ENCODE results near the gene DMXL1.

DMXL1 gene

DNA sequence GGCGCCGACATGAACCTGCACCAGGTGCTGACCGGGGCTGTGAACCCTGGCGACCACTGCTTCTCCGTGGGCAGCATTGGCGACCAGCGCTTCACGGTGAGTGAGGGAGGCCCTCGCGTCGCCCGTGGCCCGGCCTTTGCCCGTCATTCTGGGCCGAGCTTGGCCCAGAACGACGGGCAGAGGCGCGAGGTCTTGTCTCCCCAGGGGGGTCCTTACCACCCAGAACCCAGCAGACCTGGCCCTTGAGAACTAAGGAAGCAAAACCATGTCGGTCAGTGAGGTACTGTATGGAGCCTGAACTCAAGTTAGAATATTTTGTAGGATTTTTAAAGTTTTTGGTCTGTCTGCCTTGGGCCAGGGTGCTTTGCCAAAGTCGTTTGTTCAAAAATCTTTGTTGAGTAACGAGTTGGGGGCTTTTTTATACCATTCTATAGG lies 691 bp downstream of the DMXL1 start (continued):
- TF ChIP-seq, protein P1, sequence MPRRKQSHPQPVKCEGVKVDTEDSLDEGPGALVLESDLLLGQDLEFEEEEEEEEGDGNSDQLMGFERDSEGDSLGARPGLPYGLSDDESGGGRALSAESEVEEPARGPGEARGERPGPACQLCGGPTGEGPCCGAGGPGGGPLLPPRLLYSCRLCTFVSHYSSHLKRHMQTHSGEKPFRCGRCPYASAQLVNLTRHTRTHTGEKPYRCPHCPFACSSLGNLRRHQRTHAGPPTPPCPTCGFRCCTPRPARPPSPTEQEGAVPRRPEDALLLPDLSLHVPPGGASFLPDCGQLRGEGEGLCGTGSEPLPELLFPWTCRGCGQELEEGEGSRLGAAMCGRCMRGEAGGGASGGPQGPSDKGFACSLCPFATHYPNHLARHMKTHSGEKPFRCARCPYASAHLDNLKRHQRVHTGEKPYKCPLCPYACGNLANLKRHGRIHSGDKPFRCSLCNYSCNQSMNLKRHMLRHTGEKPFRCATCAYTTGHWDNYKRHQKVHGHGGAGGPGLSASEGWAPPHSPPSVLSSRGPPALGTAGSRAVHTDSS (tag by site-specific recombination; IDR thresholded peaks at IDR 0.05): no peak
- TF ChIP-seq ZBTB1 (tag by site-specific recombination; IDR thresholded peaks at IDR 0.05): no peak
- no peak for TF ChIP-seq ZNF571 (tag by site-specific recombination; IDR thresholded peaks at IDR 0.05)
- no peak for TF ChIP-seq HOXD13 (CRISPR knock-in tag; IDR thresholded peaks at IDR 0.05; ENCODE audit: borderline replicate concordance)
- TF ChIP-seq ZNF292 (tag by site-specific recombination; IDR thresholded peaks at IDR 0.05; ENCODE audit: borderline replicate concordance, low read depth): no peak
- TF ChIP-seq ZNF654 (tag by site-specific recombination; IDR thresholded peaks at IDR 0.05; ENCODE audit: low read depth): no peak
- TF ChIP-seq ZSCAN5A (tag by site-specific recombination; IDR thresholded peaks at IDR 0.05): no peak
- no peak for TF ChIP-seq SETDB1 (IDR thresholded peaks at IDR 0.05; ENCODE audit: insufficient read length, low read length)
- no peak for TF ChIP-seq ZNF561 (tag by site-specific recombination; IDR thresholded peaks at IDR 0.05; ENCODE audit: borderline replicate concordance)
- peak; percentile 67; the same call in 1 of the 2 replicates for TF ChIP-seq ZBTB20 (tag by site-specific recombination; IDR thresholded peaks at IDR 0.05)
- TF ChIP-seq ZNF843 (tag by site-specific recombination; IDR thresholded peaks at IDR 0.05): no peak
- TF ChIP-seq YY2 (tag by site-specific recombination; IDR thresholded peaks at IDR 0.05): no peak
- TF ChIP-seq ZNF335 (tag by site-specific recombination; conservative IDR thresholded peaks at IDR 0.05): peak; percentile 95
- no peak for TF ChIP-seq ZNF391 (tag by site-specific recombination; IDR thresholded peaks at IDR 0.05; ENCODE audit: borderline replicate concordance, low read depth)
- TF ChIP-seq ZNF16 (tag by site-specific recombination; IDR thresholded peaks at IDR 0.05; ENCODE audit: low read depth): no peak
- TF ChIP-seq GLI4 (tag by site-specific recombination; IDR thresholded peaks at IDR 0.05): peak; percentile 57
- TF ChIP-seq ZNF510 (tag by site-specific recombination; IDR thresholded peaks at IDR 0.05; ENCODE audit: insufficient replicate concordance): no peak
- TF ChIP-seq ZFP41 (tag by site-specific recombination; IDR thresholded peaks at IDR 0.05; ENCODE audit: borderline replicate concordance): no peak
- no peak for TF ChIP-seq SP2 (tag by site-specific recombination; IDR thresholded peaks at IDR 0.05)
- TF ChIP-seq ZSCAN30 (tag by site-specific recombination; IDR thresholded peaks at IDR 0.05): peak; percentile 6; the same call in 1 of the 2 replicates
- 0 out of 2 replicates have a peak, but pooled peaks have one; percentile 6 for TF ChIP-seq HIC1 (tag by site-specific recombination; IDR thresholded peaks at IDR 0.05)
- TF ChIP-seq ZBTB48 (tag by site-specific recombination; IDR thresholded peaks at IDR 0.05): no peak
- TF ChIP-seq ZNF548 (tag by site-specific recombination; IDR thresholded peaks at IDR 0.05): no peak
- TF ChIP-seq ZNF707 (tag by site-specific recombination; IDR thresholded peaks at IDR 0.05): no peak
- TF ChIP-seq ZNF514 (tag by site-specific recombination; IDR thresholded peaks at IDR 0.05): no peak
- TF ChIP-seq HOXA7 (CRISPR knock-in tag; IDR thresholded peaks at IDR 0.05; ENCODE audit: borderline replicate concordance): no peak
- TF ChIP-seq ZNF10 (tag by site-specific recombination; IDR thresholded peaks at IDR 0.05): no peak
- TF ChIP-seq ZNF138 (tag by site-specific recombination; IDR thresholded peaks at IDR 0.05; ENCODE audit: borderline replicate concordance): no peak
- TF ChIP-seq HOXC10 (CRISPR knock-in tag; IDR thresholded peaks at IDR 0.05): no peak
- TF ChIP-seq GFI1B (tag by site-specific recombination; IDR thresholded peaks at IDR 0.05): no peak
- TF ChIP-seq ZNF416 (tag by site-specific recombination; IDR thresholded peaks at IDR 0.05): no peak
- TF ChIP-seq ZNF555 (tag by site-specific recombination; conservative IDR thresholded peaks at IDR 0.05): no peak
- no peak for TF ChIP-seq KLF17 (tag by site-specific recombination; IDR thresholded peaks at IDR 0.05)
- TF ChIP-seq ZNF704 (tag by site-specific recombination; IDR thresholded peaks at IDR 0.05): no peak
- TF ChIP-seq BCL6B (tag by site-specific recombination; IDR thresholded peaks at IDR 0.05): no peak

Data from HEK293 (cell line).